GM12878 (cell line): ENCODE results near the gene CNOT6L.

Experiments
- FOXM1 ChIP-seq: IDR thresholded peaks from 2 replicates; pipeline ENCODE4 v1.6.1; 2012; ENCODE audit warnings: low read depth, mild to moderate bottlenecking, inconsistent platforms, low read length, moderate library complexity
- GABPA ChIP-seq: IDR thresholded peaks from 2 replicates; pipeline ENCODE4 v1.6.1; 2014; ENCODE audit warnings: antibody characterized with exemption, low read depth, mild to moderate bottlenecking, inconsistent platforms
- NBN ChIP-seq: fragments of 450-650 bp; IDR thresholded peaks from 2 replicates; pipeline ENCODE4 v1.6.1; 2016
- POLR2A ChIP-seq: IDR thresholded peaks from 2 replicates; pipeline ENCODE4 v1.6.1; 2011; ENCODE audit warnings: low read depth, mild to moderate bottlenecking, low read length
- POLR2AphosphoS5 ChIP-seq: IDR thresholded peaks from 2 replicates; pipeline ENCODE4 v1.6.1; 2011; ENCODE audit warnings: mild to moderate bottlenecking, low read length, inconsistent platforms
- SP1 ChIP-seq: IDR thresholded peaks from one replicate; pipeline ENCODE4 v1.6.1; 2011; ENCODE audit warnings: low read depth, low read length
- ZZZ3 ChIP-seq: IDR thresholded peaks from 2 replicates; pipeline ENCODE4 v1.6.1; 2011; ENCODE audit warnings: low read depth; ENCODE audit not compliant: control insufficient read depth, insufficient read length
- TF ChIP-seq, protein P1 (sequence below), 3 experiments: IDR thresholded peaks in 2 of 3; conservative IDR thresholded peaks in 1 of 3; 2 replicates each; pipeline ENCODE4 v1.5.1; 2011; ENCODE audit warnings: low read depth in 3 of 3, low read length in 3 of 3, mild to moderate bottlenecking in 3 of 3, control low read depth in 2 of 3, moderate library complexity in 2 of 3, inconsistent platforms in 1 of 3, mixed read lengths in 1 of 3; ENCODE audit not compliant: control insufficient read depth in 2 of 3, insufficient read depth in 1 of 3; ENCODE audit errors: extremely low read depth in 1 of 3
- TF ChIP-seq, protein P2 (sequence below): fragments of 450-650 bp; IDR thresholded peaks from 2 replicates; pipeline ENCODE4 v1.6.1; 2017; ENCODE audit warnings: low read depth, mild to moderate bottlenecking, moderate library complexity

- TF ChIP-seq GABPA, result no peak
- TF ChIP-seq ZZZ3, result no peak
- no peak for TF ChIP-seq FOXM1
- TF ChIP-seq POLR2AphosphoS5, result no peak
- TF ChIP-seq POLR2A, result no peak
- TF ChIP-seq, protein P1, sequence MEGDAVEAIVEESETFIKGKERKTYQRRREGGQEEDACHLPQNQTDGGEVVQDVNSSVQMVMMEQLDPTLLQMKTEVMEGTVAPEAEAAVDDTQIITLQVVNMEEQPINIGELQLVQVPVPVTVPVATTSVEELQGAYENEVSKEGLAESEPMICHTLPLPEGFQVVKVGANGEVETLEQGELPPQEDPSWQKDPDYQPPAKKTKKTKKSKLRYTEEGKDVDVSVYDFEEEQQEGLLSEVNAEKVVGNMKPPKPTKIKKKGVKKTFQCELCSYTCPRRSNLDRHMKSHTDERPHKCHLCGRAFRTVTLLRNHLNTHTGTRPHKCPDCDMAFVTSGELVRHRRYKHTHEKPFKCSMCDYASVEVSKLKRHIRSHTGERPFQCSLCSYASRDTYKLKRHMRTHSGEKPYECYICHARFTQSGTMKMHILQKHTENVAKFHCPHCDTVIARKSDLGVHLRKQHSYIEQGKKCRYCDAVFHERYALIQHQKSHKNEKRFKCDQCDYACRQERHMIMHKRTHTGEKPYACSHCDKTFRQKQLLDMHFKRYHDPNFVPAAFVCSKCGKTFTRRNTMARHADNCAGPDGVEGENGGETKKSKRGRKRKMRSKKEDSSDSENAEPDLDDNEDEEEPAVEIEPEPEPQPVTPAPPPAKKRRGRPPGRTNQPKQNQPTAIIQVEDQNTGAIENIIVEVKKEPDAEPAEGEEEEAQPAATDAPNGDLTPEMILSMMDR (IDR thresholded peaks at IDR 0.05 in 2 of 3, conservative IDR thresholded peaks at IDR 0.05 in 1 of 3; ENCODE audit: control insufficient read depth in 2 of 3, extremely low read depth in 1 of 3, insufficient read depth in 1 of 3, low read depth in 3 of 3, low read length in 3 of 3), result peak; percentile 36 to 41 (median 37); a peak in 4 of 6 replicates
- no peak for TF ChIP-seq NBN
- TF ChIP-seq SP1, result no peak
- TF ChIP-seq, protein P2, sequence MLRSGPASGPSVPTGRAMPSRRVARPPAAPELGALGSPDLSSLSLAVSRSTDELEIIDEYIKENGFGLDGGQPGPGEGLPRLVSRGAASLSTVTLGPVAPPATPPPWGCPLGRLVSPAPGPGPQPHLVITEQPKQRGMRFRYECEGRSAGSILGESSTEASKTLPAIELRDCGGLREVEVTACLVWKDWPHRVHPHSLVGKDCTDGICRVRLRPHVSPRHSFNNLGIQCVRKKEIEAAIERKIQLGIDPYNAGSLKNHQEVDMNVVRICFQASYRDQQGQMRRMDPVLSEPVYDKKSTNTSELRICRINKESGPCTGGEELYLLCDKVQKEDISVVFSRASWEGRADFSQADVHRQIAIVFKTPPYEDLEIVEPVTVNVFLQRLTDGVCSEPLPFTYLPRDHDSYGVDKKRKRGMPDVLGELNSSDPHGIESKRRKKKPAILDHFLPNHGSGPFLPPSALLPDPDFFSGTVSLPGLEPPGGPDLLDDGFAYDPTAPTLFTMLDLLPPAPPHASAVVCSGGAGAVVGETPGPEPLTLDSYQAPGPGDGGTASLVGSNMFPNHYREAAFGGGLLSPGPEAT, result peak; percentile 45; the same call in 1 of the 2 replicates
Measured at GRCh38 chr4:77818073-77818601, 1.0 kb downstream of the CNOT6L start.
